HepG2 (cell line): ENCODE results near the gene SIT1. TPM values are rescaled to one million over a fixed set of nuclear protein-coding genes. Genes with fewer than 3 reads are reported as not detected.

Experiments
- JARID2 ChIP-seq: sonication (generic); formaldehyde crosslinking; IDR thresholded peaks from 2 replicates; pipeline ENCODE4 v1.8.1; 2023; ENCODE audit warnings: missing genetic modification reagents, inconsistent platforms; ENCODE audit not compliant: insufficient replicate concordance
- MAZ ChIP-seq, 2 experiments: sonication (generic) in 1 of 2; formaldehyde crosslinking in 1 of 2; IDR thresholded peaks; 2 replicates each; pipeline versions ENCODE4 v1.5.0 to v1.6.1; 2012 to 2020; ENCODE audit warnings: low read depth in 2 of 2, mild to moderate bottlenecking in 2 of 2, borderline replicate concordance in 1 of 2, improper control_type of control experiment in 1 of 2, low read length in 1 of 2, missing genetic modification reagents in 1 of 2, moderate library complexity in 1 of 2
- SMAD1 ChIP-seq: sonication (generic); formaldehyde crosslinking; IDR thresholded peaks from 2 replicates; pipeline ENCODE4 v1.4.0; 2020; ENCODE audit warnings: missing genetic modification reagents, low read depth, mild to moderate bottlenecking, borderline replicate concordance
- SP1 ChIP-seq, 2 experiments: fragments of 450-650 bp in 1 of 2; sonication (generic) in 1 of 2; formaldehyde crosslinking in 1 of 2; IDR thresholded peaks; 2 replicates each; pipeline versions ENCODE4 v1.4.0 to v1.6.1; 2016 to 2020; ENCODE audit warnings: missing genetic modification reagents in 1 of 2
- SRSF4 ChIP-seq: fragments of 200-400 bp; formaldehyde crosslinking; IDR thresholded peaks from one replicate; pipeline ENCODE4 v1.6.1; 2018; ENCODE audit warnings: mild to moderate bottlenecking, low read depth, low read length, moderate library complexity; ENCODE audit not compliant: poor library complexity, severe bottlenecking
- ZBTB38 ChIP-seq: sonication (generic); formaldehyde crosslinking; IDR thresholded peaks from 2 replicates; pipeline ENCODE4 v1.5.1; 2020; ENCODE audit warnings: mild to moderate bottlenecking, missing genetic modification reagents
- ZFX ChIP-seq: sonication (generic); formaldehyde crosslinking; IDR thresholded peaks from 2 replicates; pipeline ENCODE4 v1.4.0; 2020; ENCODE audit warnings: mild to moderate bottlenecking, low read depth, missing genetic modification reagents, moderate library complexity
- ZNF101 ChIP-seq: sonication (generic); formaldehyde crosslinking; IDR thresholded peaks from 2 replicates; pipeline ENCODE4 v1.4.0; 2020; ENCODE audit warnings: mild to moderate bottlenecking, low read depth, missing genetic modification reagents, borderline replicate concordance
- ZNF510 ChIP-seq: sonication (generic); formaldehyde crosslinking; IDR thresholded peaks from 2 replicates; pipeline ENCODE4 v1.4.0; 2020; ENCODE audit warnings: low read depth, mild to moderate bottlenecking, missing genetic modification reagents
- ZNF557 ChIP-seq: sonication (generic); formaldehyde crosslinking; IDR thresholded peaks from 2 replicates; pipeline ENCODE4 v1.4.0; 2020; ENCODE audit warnings: missing genetic modification reagents
- ZNF577 ChIP-seq: sonication (generic); formaldehyde crosslinking; IDR thresholded peaks from 2 replicates; pipeline ENCODE4 v1.4.0; 2020; ENCODE audit warnings: mild to moderate bottlenecking, low read depth, missing genetic modification reagents, borderline replicate concordance
- polyA plus RNA-seq, 8 experiments: library from polyadenylated mRNA; depleted of rRNA in 3 of 8; stranded (reverse) in 7 of 8; unstranded in 1 of 8; fragments of >200 nt; fragmentation: Illumina TruSeq in 4 of 8; extraction: Trizol in 4 of 8; gene quantifications; 2 replicates each; pipeline versions ENCODE4 v1.2.1 to v1.2.3, GENCODE V29; 2011 to 2016; ENCODE audit warnings: low read depth in 4 of 8, missing spikeins in 1 of 8, mixed read lengths in 1 of 8; ENCODE audit not compliant: insufficient read depth in 1 of 8
- total RNA-seq, 5 experiments: library from RNA; depleted of rRNA; stranded (reverse); fragments of >200 nt; fragmentation: Illumina TruSeq; extraction: Trizol; gene quantifications; 2 replicates each; pipeline ENCODE4 v1.2.3, GENCODE V29; 2016; ENCODE audit warnings: low read depth in 1 of 5
- TF ChIP-seq, protein P1 (sequence below): sonication (generic); formaldehyde crosslinking; IDR thresholded peaks from 2 replicates; pipeline ENCODE4 v1.5.0; 2020; ENCODE audit warnings: missing genetic modification reagents, mild to moderate bottlenecking, borderline replicate concordance
- TF ChIP-seq, protein P2 (sequence below): sonication (generic); formaldehyde crosslinking; IDR thresholded peaks from 2 replicates; pipeline ENCODE4 v1.4.0; 2020; ENCODE audit warnings: missing genetic modification reagents
- TF ChIP-seq, protein P3 (sequence below): sonication (generic); formaldehyde crosslinking; IDR thresholded peaks from 2 replicates; pipeline ENCODE4 v1.5.0; 2020; ENCODE audit warnings: mild to moderate bottlenecking, missing genetic modification reagents
- TF ChIP-seq, protein P4 (sequence below): sonication (generic); formaldehyde crosslinking; IDR thresholded peaks from 2 replicates; pipeline ENCODE4 v1.5.0; 2020; ENCODE audit warnings: missing genetic modification reagents

Gene SIT1
- total and polyA plus RNA-seq, 2 of the 13 experiments (the other 11 are each of a cell fraction or from before 2014, with no cell fraction given), result 0.09 to 6.7 TPM

DNA sequence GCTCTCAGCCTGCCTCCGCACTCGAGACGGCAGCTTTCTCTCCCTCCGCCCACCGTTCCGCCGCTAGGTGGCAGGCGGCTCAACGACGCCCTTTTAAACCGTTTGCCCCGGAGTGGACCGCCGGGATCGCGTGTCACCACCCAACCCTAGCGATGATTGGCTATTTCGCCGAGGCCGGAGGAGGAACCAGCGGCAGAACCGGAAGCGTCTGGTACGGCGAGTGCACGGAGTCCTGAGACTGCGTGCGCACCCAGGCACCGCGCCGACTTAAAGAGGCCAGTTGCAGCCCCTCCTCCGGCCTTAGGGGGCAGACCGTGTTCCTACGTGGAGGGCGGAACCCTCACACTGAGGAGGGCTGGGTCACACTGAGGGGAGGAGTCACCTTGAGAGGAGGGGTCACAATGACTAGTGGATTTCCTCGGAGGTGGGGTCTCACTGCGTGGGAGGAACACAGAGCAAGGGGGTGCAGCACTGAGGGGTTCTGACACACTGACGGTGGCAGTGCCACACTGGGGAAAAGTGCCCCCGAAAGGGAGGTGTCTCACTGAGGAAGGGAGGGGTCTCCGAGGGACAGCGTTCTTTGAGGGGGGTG is 46.6 kb downstream of the SIT1 start (continued):
- TF ChIP-seq SP1 (IDR thresholded peaks at IDR 0.05), result no peak
- TF ChIP-seq SP1 (CRISPR knock-in tag; IDR thresholded peaks at IDR 0.05), result no peak; the same call in 1 of the 2 replicates
- no peak for TF ChIP-seq ZNF101 (CRISPR knock-in tag)
- TF ChIP-seq MAZ (IDR thresholded peaks at IDR 0.05; ENCODE audit: borderline replicate concordance, low read depth, low read length), result no peak
- TF ChIP-seq MAZ (CRISPR knock-in tag; IDR thresholded peaks at IDR 0.05; ENCODE audit: low read depth), result 0 out of 2 replicates have a peak, but pooled peaks have one; percentile 41
- TF ChIP-seq, protein P1, sequence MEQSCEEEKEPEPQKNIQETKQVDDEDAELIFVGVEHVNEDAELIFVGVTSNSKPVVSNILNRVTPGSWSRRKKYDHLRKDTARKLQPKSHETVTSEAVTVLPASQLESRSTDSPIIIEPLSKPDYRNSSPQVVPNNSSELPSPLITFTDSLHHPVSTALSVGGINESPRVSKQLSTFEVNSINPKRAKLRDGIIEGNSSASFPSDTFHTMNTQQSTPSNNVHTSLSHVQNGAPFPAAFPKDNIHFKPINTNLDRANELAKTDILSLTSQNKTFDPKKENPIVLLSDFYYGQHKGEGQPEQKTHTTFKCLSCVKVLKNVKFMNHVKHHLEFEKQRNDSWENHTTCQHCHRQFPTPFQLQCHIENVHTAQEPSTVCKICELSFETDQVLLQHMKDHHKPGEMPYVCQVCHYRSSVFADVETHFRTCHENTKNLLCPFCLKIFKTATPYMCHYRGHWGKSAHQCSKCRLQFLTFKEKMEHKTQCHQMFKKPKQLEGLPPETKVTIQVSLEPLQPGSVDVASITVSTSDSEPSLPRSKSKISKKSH (CRISPR knock-in tag), result peak; percentile 82; the same call in 1 of the 2 replicates
- TF ChIP-seq ZNF510 (CRISPR knock-in tag), result 0 out of 2 replicates have a peak, but pooled peaks have one; percentile 70
- peak; percentile 40; the same call in 1 of the 2 replicates for TF ChIP-seq ZBTB38 (CRISPR knock-in tag)
- TF ChIP-seq SRSF4, result no peak
- no peak for TF ChIP-seq JARID2 (CRISPR knock-in tag)
- TF ChIP-seq, protein P2, sequence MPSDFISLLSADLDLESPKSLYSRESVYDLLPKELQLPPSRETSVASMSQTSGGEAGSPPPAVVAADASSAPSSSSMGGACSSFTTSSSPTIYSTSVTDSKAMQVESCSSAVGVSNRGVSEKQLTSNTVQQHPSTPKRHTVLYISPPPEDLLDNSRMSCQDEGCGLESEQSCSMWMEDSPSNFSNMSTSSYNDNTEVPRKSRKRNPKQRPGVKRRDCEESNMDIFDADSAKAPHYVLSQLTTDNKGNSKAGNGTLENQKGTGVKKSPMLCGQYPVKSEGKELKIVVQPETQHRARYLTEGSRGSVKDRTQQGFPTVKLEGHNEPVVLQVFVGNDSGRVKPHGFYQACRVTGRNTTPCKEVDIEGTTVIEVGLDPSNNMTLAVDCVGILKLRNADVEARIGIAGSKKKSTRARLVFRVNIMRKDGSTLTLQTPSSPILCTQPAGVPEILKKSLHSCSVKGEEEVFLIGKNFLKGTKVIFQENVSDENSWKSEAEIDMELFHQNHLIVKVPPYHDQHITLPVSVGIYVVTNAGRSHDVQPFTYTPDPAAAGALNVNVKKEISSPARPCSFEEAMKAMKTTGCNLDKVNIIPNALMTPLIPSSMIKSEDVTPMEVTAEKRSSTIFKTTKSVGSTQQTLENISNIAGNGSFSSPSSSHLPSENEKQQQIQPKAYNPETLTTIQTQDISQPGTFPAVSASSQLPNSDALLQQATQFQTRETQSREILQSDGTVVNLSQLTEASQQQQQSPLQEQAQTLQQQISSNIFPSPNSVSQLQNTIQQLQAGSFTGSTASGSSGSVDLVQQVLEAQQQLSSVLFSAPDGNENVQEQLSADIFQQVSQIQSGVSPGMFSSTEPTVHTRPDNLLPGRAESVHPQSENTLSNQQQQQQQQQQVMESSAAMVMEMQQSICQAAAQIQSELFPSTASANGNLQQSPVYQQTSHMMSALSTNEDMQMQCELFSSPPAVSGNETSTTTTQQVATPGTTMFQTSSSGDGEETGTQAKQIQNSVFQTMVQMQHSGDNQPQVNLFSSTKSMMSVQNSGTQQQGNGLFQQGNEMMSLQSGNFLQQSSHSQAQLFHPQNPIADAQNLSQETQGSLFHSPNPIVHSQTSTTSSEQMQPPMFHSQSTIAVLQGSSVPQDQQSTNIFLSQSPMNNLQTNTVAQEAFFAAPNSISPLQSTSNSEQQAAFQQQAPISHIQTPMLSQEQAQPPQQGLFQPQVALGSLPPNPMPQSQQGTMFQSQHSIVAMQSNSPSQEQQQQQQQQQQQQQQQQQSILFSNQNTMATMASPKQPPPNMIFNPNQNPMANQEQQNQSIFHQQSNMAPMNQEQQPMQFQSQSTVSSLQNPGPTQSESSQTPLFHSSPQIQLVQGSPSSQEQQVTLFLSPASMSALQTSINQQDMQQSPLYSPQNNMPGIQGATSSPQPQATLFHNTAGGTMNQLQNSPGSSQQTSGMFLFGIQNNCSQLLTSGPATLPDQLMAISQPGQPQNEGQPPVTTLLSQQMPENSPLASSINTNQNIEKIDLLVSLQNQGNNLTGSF (CRISPR knock-in tag), result no peak
- TF ChIP-seq, protein P3, sequence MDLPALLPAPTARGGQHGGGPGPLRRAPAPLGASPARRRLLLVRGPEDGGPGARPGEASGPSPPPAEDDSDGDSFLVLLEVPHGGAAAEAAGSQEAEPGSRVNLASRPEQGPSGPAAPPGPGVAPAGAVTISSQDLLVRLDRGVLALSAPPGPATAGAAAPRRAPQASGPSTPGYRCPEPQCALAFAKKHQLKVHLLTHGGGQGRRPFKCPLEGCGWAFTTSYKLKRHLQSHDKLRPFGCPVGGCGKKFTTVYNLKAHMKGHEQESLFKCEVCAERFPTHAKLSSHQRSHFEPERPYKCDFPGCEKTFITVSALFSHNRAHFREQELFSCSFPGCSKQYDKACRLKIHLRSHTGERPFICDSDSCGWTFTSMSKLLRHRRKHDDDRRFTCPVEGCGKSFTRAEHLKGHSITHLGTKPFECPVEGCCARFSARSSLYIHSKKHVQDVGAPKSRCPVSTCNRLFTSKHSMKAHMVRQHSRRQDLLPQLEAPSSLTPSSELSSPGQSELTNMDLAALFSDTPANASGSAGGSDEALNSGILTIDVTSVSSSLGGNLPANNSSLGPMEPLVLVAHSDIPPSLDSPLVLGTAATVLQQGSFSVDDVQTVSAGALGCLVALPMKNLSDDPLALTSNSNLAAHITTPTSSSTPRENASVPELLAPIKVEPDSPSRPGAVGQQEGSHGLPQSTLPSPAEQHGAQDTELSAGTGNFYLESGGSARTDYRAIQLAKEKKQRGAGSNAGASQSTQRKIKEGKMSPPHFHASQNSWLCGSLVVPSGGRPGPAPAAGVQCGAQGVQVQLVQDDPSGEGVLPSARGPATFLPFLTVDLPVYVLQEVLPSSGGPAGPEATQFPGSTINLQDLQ (CRISPR knock-in tag), result no peak
- peak; percentile 47; the same call in 1 of the 2 replicates for TF ChIP-seq ZFX (CRISPR knock-in tag)
- TF ChIP-seq, protein P4, sequence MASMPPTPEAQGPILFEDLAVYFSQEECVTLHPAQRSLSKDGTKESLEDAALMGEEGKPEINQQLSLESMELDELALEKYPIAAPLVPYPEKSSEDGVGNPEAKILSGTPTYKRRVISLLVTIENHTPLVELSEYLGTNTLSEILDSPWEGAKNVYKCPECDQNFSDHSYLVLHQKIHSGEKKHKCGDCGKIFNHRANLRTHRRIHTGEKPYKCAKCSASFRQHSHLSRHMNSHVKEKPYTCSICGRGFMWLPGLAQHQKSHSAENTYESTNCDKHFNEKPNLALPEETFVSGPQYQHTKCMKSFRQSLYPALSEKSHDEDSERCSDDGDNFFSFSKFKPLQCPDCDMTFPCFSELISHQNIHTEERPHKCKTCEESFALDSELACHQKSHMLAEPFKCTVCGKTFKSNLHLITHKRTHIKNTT (CRISPR knock-in tag), result no peak
- no peak; the same call in 1 of the 2 replicates for TF ChIP-seq SMAD1 (CRISPR knock-in tag)
- TF ChIP-seq ZNF577 (CRISPR knock-in tag), result no peak
- no peak for TF ChIP-seq ZNF557 (CRISPR knock-in tag)
